CD4-positive, alpha-beta T cell (primary cell): Measurements from ENCODE around the gene MTOR. TPM values are rescaled to one million over a fixed set of nuclear protein-coding genes. Genes with fewer than 3 reads are reported as not detected.
A peak's percentile ranks its signal among the peaks of the same experiment; 100 is the strongest.

Source experiments
- ATAC-seq: fragments of 200-7000 bp; cut with Tn5 transposase; one replicate; pipeline ENCODE4 v1.10.0; 2022; ENCODE audit warnings: mild to moderate bottlenecking; ENCODE audit not compliant: poor library complexity
- CTCF ChIA-PET: fragments of 350-600 bp; sonication (Branson Sonifier 250); formaldehyde crosslinking; loops from one replicate; lab custom pipeline; 2021; ENCODE audit warnings: antibody characterized with exemption, inconsistent platforms; lab: Charles Lee
- POLR2A ChIA-PET: fragments of 350-600 bp; sonication (Branson Sonifier 250); formaldehyde crosslinking; loops from one replicate; lab custom pipeline; 2021; ENCODE audit warnings: antibody characterized with exemption, inconsistent platforms; lab: Charles Lee
- DNase-seq, 14 experiments: peaks; one replicate each; pipeline ENCODE4 v3.0.0-alpha.2; 2013 to 2020; ENCODE audit warnings: mixed read lengths in 2 of 14
- H3K27ac ChIP-seq, 2 donors: one replicate each; pipeline versions ENCODE4 v1.5.1 to v1.7.0; 2013; ENCODE audit warnings: low read length in 2 of 2, low read depth in 1 of 2, mild to moderate bottlenecking in 1 of 2
- H3K27me3 ChIP-seq, 2 experiments: 1 replicate in 1 of 2; 2 replicates in 1 of 2; pipeline versions ENCODE4 v1.6.1 to v1.7.0; 2013; ENCODE audit warnings: low read length in 2 of 2, control low read depth in 1 of 2, mild to moderate bottlenecking in 1 of 2, moderate library complexity in 1 of 2; ENCODE audit not compliant: insufficient read depth in 2 of 2, control insufficient read depth in 1 of 2
- H3K36me3 ChIP-seq: one replicate; pipeline ENCODE4 v1.6.1; 2013; ENCODE audit warnings: low read length, control low read depth; ENCODE audit not compliant: insufficient read depth
- H3K4me1 ChIP-seq: one replicate; pipeline ENCODE4 v1.6.1; 2013; ENCODE audit warnings: low read length, control low read depth; ENCODE audit not compliant: insufficient read depth
- H3K4me3 ChIP-seq: one replicate; pipeline ENCODE4 v1.5.1; 2013; ENCODE audit warnings: mild to moderate bottlenecking, low read length, moderate library complexity
- H3K9me3 ChIP-seq, 2 experiments: 1 replicate in 1 of 2; 2 replicates in 1 of 2; pipeline versions ENCODE4 v1.6.1 to v1.7.0; 2013; ENCODE audit warnings: low read length in 2 of 2, mild to moderate bottlenecking in 2 of 2, control low read depth in 1 of 2, moderate library complexity in 1 of 2; ENCODE audit not compliant: control insufficient read depth in 1 of 2, insufficient read depth in 1 of 2
- H3K27ac Mint-ChIP-seq: one replicate; pipeline ENCODE4 v1.8.0; 2020; ENCODE audit warnings: mixed read lengths
- H3K27me3 Mint-ChIP-seq: one replicate; pipeline ENCODE4 v1.8.0; 2021; ENCODE audit warnings: mixed read lengths
- H3K36me3 Mint-ChIP-seq: one replicate; pipeline ENCODE4 v1.8.0; 2021; ENCODE audit warnings: low read depth, mixed read lengths
- H3K4me1 Mint-ChIP-seq: one replicate; pipeline ENCODE4 v1.8.0; 2021; ENCODE audit warnings: low read depth, mixed read lengths
- H3K4me3 Mint-ChIP-seq: one replicate; pipeline ENCODE4 v1.8.0; 2020; ENCODE audit warnings: mild to moderate bottlenecking, mixed read lengths
- H3K9me3 Mint-ChIP-seq: one replicate; pipeline ENCODE4 v1.8.0; 2020; ENCODE audit warnings: mixed read lengths
- CTCF ChIP-seq: fragments of 200-600 bp; IDR thresholded peaks from one replicate; pipeline ENCODE4 v1.8.0; 2022; ENCODE audit warnings: antibody characterized with exemption, mild to moderate bottlenecking
- intact Hi-C, 2 experiments: fragments of 100-400 bp; cut with DNase I in 1 of 2; cut with micrococcal nuclease in 1 of 2; formaldehyde crosslinking; loops; one replicate each; pipeline versions ENCODE4 v1.15.1 to v1.9.0; 2023 to 2025; cut with DNase I, micrococcal nuclease
- total RNA-seq, 174 experiments: library from RNA in 2 of 174; stranded (reverse) in 2 of 174; gene quantifications; one replicate each; pipeline ENCODE4 v1.2.3 and lab custom pipeline; 2021 to 2026

Gene MTOR
- total RNA-seq, 2 experiments from 2014 or later: 27.3 to 28.9 TPM

- TF ChIP-seq CTCF: peak; percentile 29
- Mint-ChIP-seq H3K27me3 (no peaks in the 10 kb centered on the region), H3K36me3 (peaks cover 79% of the 10 kb centered on the region), H3K4me1 (peaks cover 82% of the 10 kb centered on the region), H3K4me3 (peak overlapping the region; percentile 84), H3K9me3 (no peaks in the 10 kb centered on the region), H3K27ac (peak overlapping the region; percentile 96)
- Histone ChIP-seq H3K4me1 (peaks cover 66% of the 10 kb centered on the region), H3K9me3 (no peaks in the 10 kb centered on the region), H3K27ac (peak overlapping the region in 1 of 2 donors; percentile 41), H3K27me3 (no peaks in the 10 kb centered on the region), H3K4me3 (no peak overlapping the region), H3K36me3 (peaks cover 43% of the 10 kb centered on the region)
- intact Hi-C loops: no loop called here
- ChIA-PET CTCF (interaction anchor here (1.1 kb wide), 1 partner anchor 33 kb away, joined by 3 read pairs; no protein-coding TSS in a partner anchor), POLR2A (interaction anchor here (1.4 kb wide), 1 partner anchor 24 kb away, joined by 3 read pairs; the partner anchor contains the start of gene MTOR)
- DNase-seq (no peak), ATAC-seq (no peak)
These were observed 23.8 kb upstream of the MTOR start for GRCh38 chr1:11285883-11286734.

GRCh38 chr1:11284784-11285183 lies 22.4 kb upstream of the MTOR start:
- Histone ChIP-seq H3K4me3 (no peak overlapping the region), H3K9me3 (no peaks in the 10 kb centered on the region), H3K4me1 (peaks cover 72% of the 10 kb centered on the region), H3K27me3 (no peaks in the 10 kb centered on the region), H3K27ac (peak overlapping the region in 1 of 2 donors; percentile 41), H3K36me3 (peaks cover 37% of the 10 kb centered on the region)
- TF ChIP-seq CTCF: no peak
- ChIA-PET CTCF (interaction anchor here (1.0 kb wide), 1 partner anchor 14 kb away, joined by 3 read pairs; no protein-coding TSS in a partner anchor), POLR2A (interaction anchor here (1.0 to 2.5 kb wide), 3 partner anchors 9 to 23 kb away, joined by 4 to 16 read pairs (median 16); partner anchors contain the start of gene MTOR)
- Mint-ChIP-seq H3K4me3 (peak overlapping the region; percentile 84), H3K36me3 (peaks cover 79% of the 10 kb centered on the region), H3K27ac (peak overlapping the region; percentile 96), H3K4me1 (peaks cover 84% of the 10 kb centered on the region), H3K9me3 (no peaks in the 10 kb centered on the region), H3K27me3 (no peaks in the 10 kb centered on the region)
- peak; percentile 61 for ATAC-seq
- peak in 2 of 14 experiments; percentile 17 to 18 for DNase-seq
- intact Hi-C loops: no loop called here

- peaks cover 79% of the 10 kb centered on the region for H3K36me3 Mint-ChIP-seq
- H3K27ac ChIP-seq: peak overlapping the region; percentile 18 to 51
- H3K4me1 Mint-ChIP-seq: peaks cover 87% of the 10 kb centered on the region
- no peaks in the 10 kb centered on the region for H3K9me3 Mint-ChIP-seq
- ChIA-PET POLR2A (interaction anchor here (0.8 to 2.5 kb wide), 7 partner anchors 8 to 625 kb away, joined by 3 to 16 read pairs (median 6); partner anchors contain the start of genes MTOR and UBIAD1), CTCF (interaction anchor here (0.9 kb wide), 1 partner anchor 21 kb away, joined by 3 read pairs; the partner anchor contains the start of gene MTOR)
- H3K4me3 ChIP-seq: no peak overlapping the region
- DNase-seq (no peak), ATAC-seq (no peak)
- H3K9me3 ChIP-seq: no peaks in the 10 kb centered on the region
- intact Hi-C loops: no loop called here
- H3K36me3 ChIP-seq: peaks cover 37% of the 10 kb centered on the region
- H3K27me3 ChIP-seq: no peaks in the 10 kb centered on the region
- H3K27ac Mint-ChIP-seq: peak overlapping the region; percentile 96
- H3K27me3 Mint-ChIP-seq: no peaks in the 10 kb centered on the region
- no peak for TF ChIP-seq CTCF
- H3K4me3 Mint-ChIP-seq: peak overlapping the region; percentile 17
- peaks cover 76% of the 10 kb centered on the region for H3K4me1 ChIP-seq
These were observed 20.8 kb upstream of the MTOR start for GRCh38 chr1:11283151-11283550.
